ENCODE data around the gene TRIM8. TPM values are rescaled to one million over a fixed set of nuclear protein-coding genes. Genes with fewer than 3 reads are reported as not detected.

The TRIM8 gene
- total and polyA plus RNA-seq, 9 donors: 48.5 to 120 (median 84.3) TPM

DNA sequence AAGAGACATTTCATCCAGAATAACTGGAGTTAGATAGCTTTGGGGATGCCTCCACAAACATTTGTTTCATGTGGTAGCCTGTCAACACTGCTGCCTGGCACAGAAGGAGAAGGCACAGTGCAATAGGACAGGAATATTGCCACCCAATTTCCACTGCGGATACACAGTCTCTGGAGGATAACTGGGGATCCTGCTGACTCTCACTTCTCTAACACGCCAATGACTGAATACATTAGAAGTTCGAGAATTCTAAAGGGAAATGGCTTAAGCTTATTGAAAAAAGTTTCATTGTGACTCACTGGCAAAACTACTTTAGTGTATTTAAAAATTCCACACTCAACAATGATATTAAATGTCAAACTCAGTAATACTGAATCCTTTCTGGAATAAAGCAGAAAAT is 57.0 kb downstream of the TRIM8 start:
- H3K4me1 ChIP-seq (ENCODE audit: insufficient read depth): peaks cover 1% of the 10 kb centered on the region
- WGBS, 3 donors: 93 to 95% (median 94%) methylated on average over 3 of the region's 3 CpGs
- intact Hi-C loops (cut with DNase I): loop anchor here in 1 of 4 donors (10.0 kb wide), 1 partner anchor 46 kb away; no protein-coding TSS in a partner anchor
- H3K27me3 ChIP-seq: no peaks in the 10 kb centered on the region
- H3K4me3 ChIP-seq: no peak overlapping the region
- no peak for DNase-seq
- H3K36me3 ChIP-seq: no peaks in the 10 kb centered on the region
- TF ChIP-seq, protein P1, sequence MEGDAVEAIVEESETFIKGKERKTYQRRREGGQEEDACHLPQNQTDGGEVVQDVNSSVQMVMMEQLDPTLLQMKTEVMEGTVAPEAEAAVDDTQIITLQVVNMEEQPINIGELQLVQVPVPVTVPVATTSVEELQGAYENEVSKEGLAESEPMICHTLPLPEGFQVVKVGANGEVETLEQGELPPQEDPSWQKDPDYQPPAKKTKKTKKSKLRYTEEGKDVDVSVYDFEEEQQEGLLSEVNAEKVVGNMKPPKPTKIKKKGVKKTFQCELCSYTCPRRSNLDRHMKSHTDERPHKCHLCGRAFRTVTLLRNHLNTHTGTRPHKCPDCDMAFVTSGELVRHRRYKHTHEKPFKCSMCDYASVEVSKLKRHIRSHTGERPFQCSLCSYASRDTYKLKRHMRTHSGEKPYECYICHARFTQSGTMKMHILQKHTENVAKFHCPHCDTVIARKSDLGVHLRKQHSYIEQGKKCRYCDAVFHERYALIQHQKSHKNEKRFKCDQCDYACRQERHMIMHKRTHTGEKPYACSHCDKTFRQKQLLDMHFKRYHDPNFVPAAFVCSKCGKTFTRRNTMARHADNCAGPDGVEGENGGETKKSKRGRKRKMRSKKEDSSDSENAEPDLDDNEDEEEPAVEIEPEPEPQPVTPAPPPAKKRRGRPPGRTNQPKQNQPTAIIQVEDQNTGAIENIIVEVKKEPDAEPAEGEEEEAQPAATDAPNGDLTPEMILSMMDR (IDR thresholded peaks at IDR 0.05): no peak
- TF ChIP-seq EP300 (IDR thresholded peaks at IDR 0.05): no peak
- TF ChIP-seq POLR2A (IDR thresholded peaks at IDR 0.05): no peak
- no peaks in the 10 kb centered on the region for H3K9me3 ChIP-seq
- no peak overlapping the region for H3K27ac ChIP-seq

DNA sequence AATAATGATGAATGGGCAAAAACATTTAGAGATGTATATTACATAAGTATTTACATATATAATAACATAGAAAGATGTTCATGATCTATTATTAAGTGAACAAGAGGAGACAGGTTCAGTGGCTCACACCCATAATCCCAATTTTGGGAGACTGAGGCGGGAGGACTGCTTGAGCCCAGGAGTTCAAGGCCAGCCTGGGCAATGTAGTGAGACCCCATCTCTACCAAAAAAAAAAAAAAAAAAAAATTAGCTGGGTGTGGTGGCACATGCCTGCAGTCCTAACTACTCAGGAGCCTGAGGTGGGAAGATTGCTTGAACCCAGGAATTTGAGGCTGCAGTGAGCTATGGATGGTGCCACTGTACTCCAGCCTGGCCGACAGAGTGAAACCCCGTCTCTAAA is 57.5 kb downstream of the TRIM8 start:
- intact Hi-C loops (cut with DNase I): loop anchor here in 1 of 4 donors (10.0 kb wide), 1 partner anchor 47 kb away; no protein-coding TSS in a partner anchor
- WGBS, 3 donors: 97 to 99% (median 98%) methylated on average over 3 of the region's 3 CpGs

DNA sequence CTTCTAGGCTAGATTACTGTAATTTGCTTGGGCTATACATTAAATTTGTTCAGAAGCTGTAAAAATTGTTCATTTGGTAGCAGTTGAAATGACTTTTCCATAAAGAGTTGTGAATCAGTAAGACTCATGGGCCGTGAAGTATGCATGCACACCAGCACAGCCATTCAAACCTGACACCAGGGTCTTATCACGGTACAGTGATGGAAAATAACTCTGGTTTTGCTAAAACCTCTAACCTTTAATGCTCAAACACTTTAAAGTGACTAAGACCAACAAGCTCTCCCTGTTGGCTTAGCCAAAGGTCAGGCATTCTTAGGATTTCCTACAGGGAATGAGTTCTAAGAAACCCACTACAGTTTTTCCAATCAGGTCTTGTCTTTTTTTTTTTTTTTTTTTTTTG is 58.5 kb downstream of the TRIM8 start:
- intact Hi-C loops (cut with DNase I): loop anchor here in 1 of 4 donors (10.0 kb wide), 1 partner anchor 48 kb away; no protein-coding TSS in a partner anchor
- no peaks in the 10 kb centered on the region for H3K36me3 ChIP-seq
- TF ChIP-seq, protein P1 (IDR thresholded peaks at IDR 0.05): no peak
- TF ChIP-seq EP300 (IDR thresholded peaks at IDR 0.05) (no peak), POLR2A (IDR thresholded peaks at IDR 0.05) (no peak)
- peaks cover 3% of the 10 kb centered on the region for H3K4me1 ChIP-seq (ENCODE audit: insufficient read depth)
- no peaks in the 10 kb centered on the region for H3K27me3 ChIP-seq
- no peak for DNase-seq
- no peaks in the 10 kb centered on the region for H3K9me3 ChIP-seq
- WGBS, 3 donors: 33 to 55% (median 38%) methylated on average over 2 of the region's 2 CpGs
- no peak overlapping the region for H3K4me3 ChIP-seq
- no peak overlapping the region for H3K27ac ChIP-seq

More for the DNA sequence above, 57.5 kb downstream of the TRIM8 start:
- H3K27ac ChIP-seq: no peak overlapping the region
- no peaks in the 10 kb centered on the region for H3K9me3 ChIP-seq
- no peak for DNase-seq
- no peaks in the 10 kb centered on the region for H3K4me1 ChIP-seq (ENCODE audit: insufficient read depth)
- H3K27me3 ChIP-seq: no peaks in the 10 kb centered on the region
- no peaks in the 10 kb centered on the region for H3K36me3 ChIP-seq
- H3K4me3 ChIP-seq: no peak overlapping the region
- TF ChIP-seq, protein P1 (IDR thresholded peaks at IDR 0.05): no peak
- TF ChIP-seq POLR2A (IDR thresholded peaks at IDR 0.05) (no peak), EP300 (IDR thresholded peaks at IDR 0.05) (no peak)

DNA sequence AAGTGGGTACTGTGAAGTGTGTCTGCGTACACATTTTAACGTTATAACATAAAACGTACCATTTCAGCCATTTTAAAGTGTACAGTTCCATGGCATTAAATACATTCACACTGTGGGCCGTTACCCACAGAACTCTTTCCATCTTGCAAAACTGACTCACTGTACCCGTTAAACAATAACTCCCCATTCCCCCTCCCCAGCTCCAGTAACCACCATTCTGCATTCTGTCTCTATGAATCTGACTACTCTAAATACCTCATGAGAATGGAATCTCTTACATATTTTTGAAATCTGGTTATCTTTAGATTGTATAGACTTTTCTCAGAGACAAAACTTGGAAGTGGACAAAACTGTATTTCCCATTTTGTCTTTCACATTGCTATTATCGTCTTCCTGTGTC is 60.6 kb downstream of the TRIM8 start:
- TF ChIP-seq EP300 (IDR thresholded peaks at IDR 0.05) (no peak), POLR2A (IDR thresholded peaks at IDR 0.05) (no peak)
- TF ChIP-seq, protein P1 (IDR thresholded peaks at IDR 0.05): no peak
- WGBS, 3 donors: 72 to 86% (median 84%) methylated on average over 6 of the region's 6 CpGs
- Histone ChIP-seq H3K36me3 (no peaks in the 10 kb centered on the region), H3K4me1 (ENCODE audit: insufficient read depth) (peaks cover 8% of the 10 kb centered on the region), H3K4me3 (no peak overlapping the region), H3K27ac (no peak overlapping the region), H3K27me3 (no peaks in the 10 kb centered on the region), H3K9me3 (no peaks in the 10 kb centered on the region)
- intact Hi-C loops (cut with DNase I): loop anchor here in 1 of 4 donors (10.0 kb wide), 1 partner anchor 50 kb away; no protein-coding TSS in a partner anchor
- DNase-seq: no peak

Measured in ovary (tissue), 9 donors.